Measurements from ENCODE around the gene GALNT13. TPM values are rescaled to one million over a fixed set of nuclear protein-coding genes. Genes with fewer than 3 reads are reported as not detected.
A peak's percentile ranks its signal among the peaks of the same experiment; 100 is the strongest.

The GALNT13 gene
- total and polyA plus RNA-seq, 2 of the 13 experiments (the other 11 are each of a cell fraction or from before 2014, with no cell fraction given), result 1.3 to 5.0 TPM

- Histone ChIP-seq H4K20me1 (ENCODE audit: insufficient read depth, low read length) (no peaks in the 10 kb centered on the region), H3K27me3 (ENCODE audit: control insufficient read depth in 1 of 2, insufficient read depth in 2 of 2, low read length in 2 of 2) (no peaks in the 10 kb centered on the region), H2AFZ (ENCODE audit: low read length) (no peak overlapping the region), H3K4me2 (ENCODE audit: low read depth, low read length) (no peak overlapping the region), H3K4me1 (ENCODE audit: insufficient read depth, low read length) (no peaks in the 10 kb centered on the region), H3K27ac (ENCODE audit: extremely low read length, insufficient read depth, low read length) (no peak overlapping the region), H3K9me3 (ENCODE audit: low read length) (no peaks in the 10 kb centered on the region), H3K4me3 (replicated peaks in 1 of 3; ENCODE audit: insufficient read depth in 1 of 3, low read depth in 2 of 3, low read length in 3 of 3) (no peak overlapping the region), H3K9ac (ENCODE audit: insufficient read depth, low read depth, low read length) (no peak overlapping the region), H3K36me3 (replicated peaks in 1 of 2; ENCODE audit: control insufficient read depth in 1 of 2, insufficient read depth in 2 of 2, low read length in 2 of 2) (no peaks in the 10 kb centered on the region), H3K79me2 (ENCODE audit: insufficient read depth, low read length) (no peaks in the 10 kb centered on the region)
- in situ Hi-C loops (cut with HindIII; ENCODE audit: extremely low pct_ligation_motif_present, low pct_unique_long_range_greater_than_20kb), result no loop called here
- FAIRE-seq (no peak), ATAC-seq (no peak), DNase-seq (ENCODE audit: low spot score) (peak; percentile 10)
- no TSS peak for BruUV-seq (replicated peaks)
- ChIA-PET POLR2A (no interaction called here), CTCF (ENCODE audit: low intra/inter-chr PET ratio, low total read pairs) (no interaction called here)
- 3% methylated on average over 9 of the region's 9 CpGs for WGBS (ENCODE audit: low lambda C conversion rate)
- intact Hi-C loops (cut with micrococcal nuclease; ENCODE audit: unreplicated experiment), result no loop called here
- TF ChIP-seq RXRA (CRISPR knock-in tag; IDR thresholded peaks at IDR 0.05) (no peak), AKAP8 (CRISPR knock-in tag; IDR thresholded peaks at IDR 0.05) (no peak), ZNF275 (CRISPR knock-in tag; IDR thresholded peaks at IDR 0.05; ENCODE audit: borderline replicate concordance) (no peak), TBX3 (IDR thresholded peaks at IDR 0.05; ENCODE audit: borderline replicate concordance) (no peak), HHEX (CRISPR knock-in tag; IDR thresholded peaks at IDR 0.05) (no peak), MXD4 (CRISPR knock-in tag; IDR thresholded peaks at IDR 0.05) (no peak), MEF2D (CRISPR knock-in tag; IDR thresholded peaks at IDR 0.05) (no peak), FOXO4 (CRISPR knock-in tag; conservative IDR thresholded peaks at IDR 0.05) (no peak), ATF7-NPFF (CRISPR knock-in tag; IDR thresholded peaks at IDR 0.05; ENCODE audit: low read depth) (no peak), TOPORS (CRISPR knock-in tag; IDR thresholded peaks at IDR 0.05) (no peak), CHD2 (IDR thresholded peaks at IDR 0.05; ENCODE audit: low read depth, low read length) (no peak), ZMAT3 (CRISPR knock-in tag; conservative IDR thresholded peaks at IDR 0.05) (no peak), NFYC (CRISPR knock-in tag; IDR thresholded peaks at IDR 0.05) (no peak)
- TF ChIP-seq, protein P1, sequence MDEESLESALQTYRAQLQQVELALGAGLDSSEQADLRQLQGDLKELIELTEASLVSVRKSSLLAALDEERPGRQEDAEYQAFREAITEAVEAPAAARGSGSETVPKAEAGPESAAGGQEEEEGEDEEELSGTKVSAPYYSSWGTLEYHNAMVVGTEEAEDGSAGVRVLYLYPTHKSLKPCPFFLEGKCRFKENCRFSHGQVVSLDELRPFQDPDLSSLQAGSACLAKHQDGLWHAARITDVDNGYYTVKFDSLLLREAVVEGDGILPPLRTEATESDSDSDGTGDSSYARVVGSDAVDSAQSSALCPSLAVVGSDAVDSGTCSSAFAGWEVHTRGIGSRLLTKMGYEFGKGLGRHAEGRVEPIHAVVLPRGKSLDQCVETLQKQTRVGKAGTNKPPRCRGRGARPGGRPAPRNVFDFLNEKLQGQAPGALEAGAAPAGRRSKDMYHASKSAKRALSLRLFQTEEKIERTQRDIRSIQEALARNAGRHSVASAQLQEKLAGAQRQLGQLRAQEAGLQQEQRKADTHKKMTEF (CRISPR knock-in tag; IDR thresholded peaks at IDR 0.05), result no peak
- TF ChIP-seq, protein P2, sequence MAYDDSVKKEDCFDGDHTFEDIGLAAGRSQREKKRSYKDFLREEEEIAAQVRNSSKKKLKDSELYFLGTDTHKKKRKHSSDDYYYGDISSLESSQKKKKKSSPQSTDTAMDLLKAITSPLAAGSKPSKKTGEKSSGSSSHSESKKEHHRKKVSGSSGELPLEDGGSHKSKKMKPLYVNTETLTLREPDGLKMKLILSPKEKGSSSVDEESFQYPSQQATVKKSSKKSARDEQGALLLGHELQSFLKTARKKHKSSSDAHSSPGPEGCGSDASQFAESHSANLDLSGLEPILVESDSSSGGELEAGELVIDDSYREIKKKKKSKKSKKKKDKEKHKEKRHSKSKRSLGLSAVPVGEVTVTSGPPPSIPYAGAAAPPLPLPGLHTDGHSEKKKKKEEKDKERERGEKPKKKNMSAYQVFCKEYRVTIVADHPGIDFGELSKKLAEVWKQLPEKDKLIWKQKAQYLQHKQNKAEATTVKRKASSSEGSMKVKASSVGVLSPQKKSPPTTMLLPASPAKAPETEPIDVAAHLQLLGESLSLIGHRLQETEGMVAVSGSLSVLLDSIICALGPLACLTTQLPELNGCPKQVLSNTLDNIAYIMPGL (CRISPR knock-in tag; IDR thresholded peaks at IDR 0.05; ENCODE audit: borderline replicate concordance in 1 of 2, low read depth in 1 of 2), result no peak
- TF ChIP-seq, protein P3, sequence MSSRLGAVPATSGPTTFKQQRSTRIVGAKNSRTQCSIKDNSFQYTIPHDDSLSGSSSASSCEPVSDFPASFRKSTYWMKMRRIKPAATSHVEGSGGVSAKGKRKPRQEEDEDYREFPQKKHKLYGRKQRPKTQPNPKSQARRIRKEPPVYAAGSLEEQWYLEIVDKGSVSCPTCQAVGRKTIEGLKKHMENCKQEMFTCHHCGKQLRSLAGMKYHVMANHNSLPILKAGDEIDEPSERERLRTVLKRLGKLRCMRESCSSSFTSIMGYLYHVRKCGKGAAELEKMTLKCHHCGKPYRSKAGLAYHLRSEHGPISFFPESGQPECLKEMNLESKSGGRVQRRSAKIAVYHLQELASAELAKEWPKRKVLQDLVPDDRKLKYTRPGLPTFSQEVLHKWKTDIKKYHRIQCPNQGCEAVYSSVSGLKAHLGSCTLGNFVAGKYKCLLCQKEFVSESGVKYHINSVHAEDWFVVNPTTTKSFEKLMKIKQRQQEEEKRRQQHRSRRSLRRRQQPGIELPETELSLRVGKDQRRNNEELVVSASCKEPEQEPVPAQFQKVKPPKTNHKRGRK (CRISPR knock-in tag; IDR thresholded peaks at IDR 0.05), result no peak
These were observed 114.9 kb downstream of the GALNT13 start for GRCh38 chr2:153986488-153987229.
